SU-DHL-6 (cell line): ENCODE results near the gene PHAF1.

Source experiments
- EZH2phosphoT487 ChIP-seq: fragments of 200-600 bp; sonication (generic), shearing (Covaris generic); conservative IDR thresholded peaks from 2 replicates; pipeline ENCODE4 v1.6.1; 2018; ENCODE audit warnings: mild to moderate bottlenecking, antibody characterized with exemption, low read length, moderate library complexity, mixed read lengths
- TF ChIP-seq, protein P1 (sequence below): fragments of 200-600 bp; sonication (generic); IDR thresholded peaks from one replicate; pipeline ENCODE4 v1.5.1; 2017; ENCODE audit warnings: antibody characterized with exemption, mild to moderate bottlenecking, low read length, moderate library complexity; ENCODE audit not compliant: insufficient read depth, poor library complexity, severe bottlenecking

DNA sequence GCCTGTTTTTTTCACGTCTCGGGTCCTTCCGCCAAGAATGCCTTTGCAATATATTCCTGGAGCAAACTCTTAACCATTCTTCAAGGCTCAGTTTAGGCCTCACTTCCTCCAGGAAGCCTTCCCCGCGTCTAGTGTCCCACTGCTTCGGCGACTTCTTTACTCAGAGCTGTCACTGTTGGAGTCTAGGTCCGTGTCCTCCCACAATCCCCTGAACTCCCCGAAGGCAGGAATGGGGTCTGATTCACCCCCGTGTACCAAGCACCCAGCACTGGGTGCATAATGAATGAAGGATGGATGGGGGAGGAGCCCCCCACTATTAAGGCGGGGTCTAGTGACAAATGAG is 73.5 kb downstream of the PHAF1 start:
- TF ChIP-seq, protein P1, sequence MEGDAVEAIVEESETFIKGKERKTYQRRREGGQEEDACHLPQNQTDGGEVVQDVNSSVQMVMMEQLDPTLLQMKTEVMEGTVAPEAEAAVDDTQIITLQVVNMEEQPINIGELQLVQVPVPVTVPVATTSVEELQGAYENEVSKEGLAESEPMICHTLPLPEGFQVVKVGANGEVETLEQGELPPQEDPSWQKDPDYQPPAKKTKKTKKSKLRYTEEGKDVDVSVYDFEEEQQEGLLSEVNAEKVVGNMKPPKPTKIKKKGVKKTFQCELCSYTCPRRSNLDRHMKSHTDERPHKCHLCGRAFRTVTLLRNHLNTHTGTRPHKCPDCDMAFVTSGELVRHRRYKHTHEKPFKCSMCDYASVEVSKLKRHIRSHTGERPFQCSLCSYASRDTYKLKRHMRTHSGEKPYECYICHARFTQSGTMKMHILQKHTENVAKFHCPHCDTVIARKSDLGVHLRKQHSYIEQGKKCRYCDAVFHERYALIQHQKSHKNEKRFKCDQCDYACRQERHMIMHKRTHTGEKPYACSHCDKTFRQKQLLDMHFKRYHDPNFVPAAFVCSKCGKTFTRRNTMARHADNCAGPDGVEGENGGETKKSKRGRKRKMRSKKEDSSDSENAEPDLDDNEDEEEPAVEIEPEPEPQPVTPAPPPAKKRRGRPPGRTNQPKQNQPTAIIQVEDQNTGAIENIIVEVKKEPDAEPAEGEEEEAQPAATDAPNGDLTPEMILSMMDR = no peak
- TF ChIP-seq EZH2phosphoT487 = no peak
